HEK293T (cell line): ENCODE results near the gene CFAP45.

Source experiments
- ELF4 ChIP-seq: fragments of 450-650 bp; IDR thresholded peaks from 2 replicates; pipeline ENCODE4 v1.6.1; 2017; ENCODE audit warnings: antibody characterized with exemption
- FOXM1 ChIP-seq: fragments of 450-650 bp; IDR thresholded peaks from 2 replicates; pipeline ENCODE4 v1.6.1; 2017; ENCODE audit warnings: mild to moderate bottlenecking, borderline replicate concordance
- NFRKB ChIP-seq: fragments of 450-650 bp; IDR thresholded peaks from 2 replicates; pipeline ENCODE4 v1.6.1; 2016; ENCODE audit warnings: mild to moderate bottlenecking, moderate library complexity
- SP1 ChIP-seq: fragments of 450-650 bp; IDR thresholded peaks from 2 replicates; pipeline ENCODE4 v1.6.1; 2017

GRCh38 chr1:159917533-159918351 is 17.8 kb upstream of the CFAP45 start:
- no peak for TF ChIP-seq FOXM1
- TF ChIP-seq ELF4 = no peak
- TF ChIP-seq NFRKB = no peak
- TF ChIP-seq SP1 = no peak
